Esophagus muscularis mucosa (tissue), 4 donors: Measurements from ENCODE around the gene VPS41. TPM values are rescaled to one million over a fixed set of nuclear protein-coding genes. Genes with fewer than 3 reads are reported as not detected.

Source experiments
- DNase-seq: peaks from one replicate; pipeline ENCODE4 v3.0.0-alpha.2; 2017; ENCODE audit errors: extremely low spot score
- H3K27ac ChIP-seq, 4 donors: fragments of 200-600 bp; sonication (generic); replicated peaks in 1 of 4; 1 replicate in 3 of 4; 2 replicates in 1 of 4; pipeline ENCODE4 v1.5.1; 2016 to 2019; ENCODE audit warnings: mild to moderate bottlenecking in 1 of 4
- H3K27me3 ChIP-seq, 4 donors: fragments of 200-600 bp; sonication (generic); one replicate each; pipeline versions ENCODE4 v1.5.1 to v1.6.0; 2016 to 2019
- H3K36me3 ChIP-seq, 4 donors: fragments of 200-600 bp; sonication (generic); one replicate each; pipeline ENCODE4 v1.5.1; 2016 to 2019
- H3K4me1 ChIP-seq, 4 donors: fragments of 200-600 bp; sonication (generic); one replicate each; pipeline ENCODE4 v1.5.1; 2016 to 2019
- H3K4me3 ChIP-seq, 4 donors: fragments of 200-600 bp; sonication (generic); 1 replicate in 2 of 4; 2 replicates in 2 of 4; pipeline ENCODE4 v1.5.1; 2016 to 2019; ENCODE audit warnings: mild to moderate bottlenecking in 4 of 4, moderate library complexity in 1 of 4
- H3K9me3 ChIP-seq, 4 donors: fragments of 200-600 bp; sonication (generic); 1 replicate in 3 of 4; 2 replicates in 1 of 4; pipeline ENCODE4 v1.5.1; 2016 to 2019
- EP300 ChIP-seq: sonication (generic); formaldehyde crosslinking; IDR thresholded peaks from one replicate; pipeline ENCODE4 v1.6.1; 2017; ENCODE audit warnings: antibody characterized with exemption
- POLR2A ChIP-seq: fragments of 450-650 bp; IDR thresholded peaks from one replicate; pipeline ENCODE4 v1.6.1; 2017; ENCODE audit warnings: antibody characterized with exemption, moderate library complexity, mild to moderate bottlenecking, low read depth
- POLR2AphosphoS5 ChIP-seq, 2 donors: sonication (generic); formaldehyde crosslinking; IDR thresholded peaks; one replicate each; pipeline ENCODE4 v1.6.1; 2017; ENCODE audit warnings: antibody characterized with exemption in 2 of 2
- WGBS: methylation state at CpG from one replicate; pipeline ENCODE4 v1.1.5; 2018; 5-methylcytosine and 5-hydroxymethylcytosine counted together
- intact Hi-C: fragments of 100-400 bp; cut with DNase I; formaldehyde crosslinking; loops from one replicate; pipeline ENCODE4 v1.15.1; 2023
- total RNA-seq, 4 donors: library from RNA; depleted of rRNA; stranded (reverse); fragments of >200 nt; gene quantifications; one replicate each; pipeline versions ENCODE4 v1.1.0 to v1.2.1, GENCODE V29; 2016
- TF ChIP-seq, protein P1 (sequence below), 3 experiments: fragments of 200-600 bp in 2 of 3; fragments of 450-650 bp in 1 of 3; sonication (generic) in 2 of 3; IDR thresholded peaks; one replicate each; pipeline ENCODE4 v1.5.1; 2017 to 2019; ENCODE audit warnings: antibody characterized with exemption in 3 of 3, mild to moderate bottlenecking in 2 of 3, moderate library complexity in 1 of 3

Gene VPS41
- total RNA-seq, 4 donors from 2014 or later, result 32.0 to 50.3 (median 32.9) TPM

DNA sequence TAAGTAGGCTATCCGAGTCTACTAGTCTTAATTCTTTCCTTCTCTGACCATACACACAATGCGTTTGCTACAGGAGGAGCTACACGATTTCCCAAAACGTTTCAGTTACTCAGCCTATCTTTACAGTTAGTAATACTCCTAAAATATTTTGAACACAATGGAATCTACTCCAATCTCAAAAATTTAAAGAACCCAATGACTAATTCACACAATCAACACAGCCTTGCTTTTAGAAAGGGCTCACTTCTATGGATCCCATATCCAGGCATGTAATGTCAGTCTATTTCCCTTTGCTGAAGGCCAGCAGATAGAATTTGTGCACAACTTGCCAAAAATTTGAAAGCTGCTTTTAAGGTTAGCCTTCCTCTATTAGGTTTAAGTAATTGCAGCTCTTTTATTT, 107.2 kb downstream of the VPS41 start:
- 71% methylated on average over 4 of the region's 4 CpGs for WGBS

DNA sequence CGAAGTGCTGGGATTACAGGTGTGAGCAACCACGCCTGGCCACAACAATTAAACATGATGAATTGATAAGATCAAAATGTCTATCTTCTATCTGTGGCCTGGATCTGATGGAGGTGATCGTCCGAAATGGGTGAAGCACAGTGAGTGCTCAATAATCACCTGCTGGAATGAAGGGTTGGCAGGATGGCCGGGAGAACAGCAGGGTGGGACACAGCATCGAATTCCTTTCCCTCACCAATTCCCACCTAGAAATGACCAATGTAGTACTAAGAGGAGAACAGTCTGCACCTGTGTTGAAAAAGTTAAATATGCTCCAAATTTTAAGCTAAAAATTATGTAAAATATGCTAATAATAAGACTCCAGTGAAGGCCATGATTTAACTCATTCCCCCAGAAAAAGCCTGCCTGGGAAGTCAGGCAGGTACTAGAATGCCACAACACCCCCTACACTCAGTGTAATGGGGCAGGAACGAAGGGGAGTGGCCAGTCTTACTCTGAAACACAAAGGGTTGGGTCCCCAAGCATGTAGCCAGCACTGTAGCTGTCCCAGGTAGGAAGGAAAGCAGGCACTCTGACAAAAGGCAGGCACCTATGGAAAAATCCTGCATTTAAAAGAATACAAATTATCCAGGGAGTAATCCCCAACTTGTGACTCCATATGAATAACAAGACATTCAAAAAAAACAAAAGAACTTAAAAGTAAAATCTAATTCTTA, 110.3 kb downstream of the VPS41 start:
- no peak overlapping the region for H3K4me3 ChIP-seq
- DNase-seq, result no peak
- WGBS, result 84% methylated on average over 6 of the region's 7 CpGs
- no peaks in the 10 kb centered on the region for H3K4me1 ChIP-seq
- no peaks in the 10 kb centered on the region for H3K9me3 ChIP-seq
- no peak overlapping the region for H3K27ac ChIP-seq
- intact Hi-C loops, result loop anchor here (5.0 kb wide), 1 partner anchor 719 kb away; no protein-coding TSS in a partner anchor
- H3K36me3 ChIP-seq, result peaks cover 0 to 25% (median 10%) of the 10 kb centered on the region in 4 donors
- TF ChIP-seq EP300, result no peak
- TF ChIP-seq, protein P1, sequence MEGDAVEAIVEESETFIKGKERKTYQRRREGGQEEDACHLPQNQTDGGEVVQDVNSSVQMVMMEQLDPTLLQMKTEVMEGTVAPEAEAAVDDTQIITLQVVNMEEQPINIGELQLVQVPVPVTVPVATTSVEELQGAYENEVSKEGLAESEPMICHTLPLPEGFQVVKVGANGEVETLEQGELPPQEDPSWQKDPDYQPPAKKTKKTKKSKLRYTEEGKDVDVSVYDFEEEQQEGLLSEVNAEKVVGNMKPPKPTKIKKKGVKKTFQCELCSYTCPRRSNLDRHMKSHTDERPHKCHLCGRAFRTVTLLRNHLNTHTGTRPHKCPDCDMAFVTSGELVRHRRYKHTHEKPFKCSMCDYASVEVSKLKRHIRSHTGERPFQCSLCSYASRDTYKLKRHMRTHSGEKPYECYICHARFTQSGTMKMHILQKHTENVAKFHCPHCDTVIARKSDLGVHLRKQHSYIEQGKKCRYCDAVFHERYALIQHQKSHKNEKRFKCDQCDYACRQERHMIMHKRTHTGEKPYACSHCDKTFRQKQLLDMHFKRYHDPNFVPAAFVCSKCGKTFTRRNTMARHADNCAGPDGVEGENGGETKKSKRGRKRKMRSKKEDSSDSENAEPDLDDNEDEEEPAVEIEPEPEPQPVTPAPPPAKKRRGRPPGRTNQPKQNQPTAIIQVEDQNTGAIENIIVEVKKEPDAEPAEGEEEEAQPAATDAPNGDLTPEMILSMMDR (IDR thresholded peaks at IDR 0.05), result no peak
- TF ChIP-seq POLR2A, result no peak
- no peaks in the 10 kb centered on the region for H3K27me3 ChIP-seq

More for the DNA sequence above, 107.2 kb downstream of the VPS41 start:
- no peak overlapping the region for H3K4me3 ChIP-seq
- no peak for TF ChIP-seq EP300
- TF ChIP-seq, protein P1 (IDR thresholded peaks at IDR 0.05), result no peak
- no peak for TF ChIP-seq POLR2A
- TF ChIP-seq POLR2AphosphoS5 (IDR thresholded peaks at IDR 0.05), result no peak
- intact Hi-C loops, result loop anchor here (10.0 kb wide), 1 partner anchor 943 kb away; no protein-coding TSS in a partner anchor
- H3K36me3 ChIP-seq, result peaks cover 0 to 8% (median 0%) of the 10 kb centered on the region in 4 donors
- no peaks in the 10 kb centered on the region for H3K27me3 ChIP-seq
- H3K4me1 ChIP-seq, result no peaks in the 10 kb centered on the region
- no peaks in the 10 kb centered on the region for H3K9me3 ChIP-seq
- no peak for DNase-seq
- H3K27ac ChIP-seq, result no peak overlapping the region

- intact Hi-C loops, result loop anchor here (5.0 kb wide), 1 partner anchor 720 kb away; no protein-coding TSS in a partner anchor
- Histone ChIP-seq H3K4me3 (no peak overlapping the region), H3K36me3 (peaks cover 0 to 33% (median 11%) of the 10 kb centered on the region in 4 donors), H3K27ac (no peak overlapping the region), H3K9me3 (no peaks in the 10 kb centered on the region), H3K27me3 (no peaks in the 10 kb centered on the region), H3K4me1 (no peaks in the 10 kb centered on the region)
- 29% methylated on average over 8 of the region's 8 CpGs for WGBS
- DNase-seq, result no peak
- TF ChIP-seq, protein P1 (IDR thresholded peaks at IDR 0.05), result peak; percentile 64 to 75 (median 74)
- TF ChIP-seq POLR2AphosphoS5 (IDR thresholded peaks at IDR 0.05), result no peak
Observed at GRCh38 chr7:38796626-38797501, 112.1 kb downstream of the VPS41 start.

- Histone ChIP-seq H3K4me1 (no peaks in the 10 kb centered on the region), H3K27ac (no peak overlapping the region), H3K9me3 (no peaks in the 10 kb centered on the region), H3K27me3 (no peaks in the 10 kb centered on the region), H3K4me3 (no peak overlapping the region), H3K36me3 (peaks cover 0 to 44% (median 18%) of the 10 kb centered on the region in 4 donors)
- 94% methylated on average over 2 of the region's 2 CpGs for WGBS
- intact Hi-C loops, result loop anchor here (2.0 to 5.0 kb wide), 2 partner anchors 669 to 722 kb away; no protein-coding TSS in a partner anchor
- no peak for DNase-seq
- TF ChIP-seq POLR2A (no peak), POLR2AphosphoS5 (IDR thresholded peaks at IDR 0.05) (no peak), EP300 (no peak)
- TF ChIP-seq, protein P1 (IDR thresholded peaks at IDR 0.05), result no peak
Observed at GRCh38 chr7:38795593-38795992, 113.4 kb downstream of the VPS41 start.
